K562 (cell line): Measurements from ENCODE around the gene HAPSTR1. TPM values are rescaled to one million over a fixed set of nuclear protein-coding genes. Genes with fewer than 3 reads are reported as not detected.

ENCODE experiments used
- ATF7 ChIP-seq: fragments of 450-650 bp; IDR thresholded peaks from 2 replicates; pipeline ENCODE4 v1.7.1; 2014; ENCODE audit warnings: mild to moderate bottlenecking, moderate library complexity
- BACH1 ChIP-seq: fragments of 200-800 bp; sonication (Bioruptor generic); IDR thresholded peaks from 2 replicates; pipeline ENCODE4 v1.6.1; 2016; ENCODE audit warnings: missing genetic modification characterization, missing compliant biosample characterization
- HCFC1 ChIP-seq: IDR thresholded peaks from 2 replicates; pipeline ENCODE4 v1.6.1; 2012; ENCODE audit warnings: low read depth, low read length, improper control_type of control experiment
- HDAC1 ChIP-seq, 2 experiments: fragments of 450-650 bp; IDR thresholded peaks; 2 replicates each; pipeline ENCODE4 v1.6.1; 2016 to 2017; ENCODE audit warnings: inconsistent platforms in 1 of 2, mild to moderate bottlenecking in 1 of 2, moderate library complexity in 1 of 2
- KDM2B ChIP-seq: fragments of 250-450 bp; sonication (Bioruptor Pico); IDR thresholded peaks from 2 replicates; pipeline ENCODE4 v1.8.0; 2021; ENCODE audit warnings: mild to moderate bottlenecking, moderate library complexity
- MAFG ChIP-seq: fragments of 450-650 bp; conservative IDR thresholded peaks from 2 replicates; pipeline ENCODE4 v1.6.1; 2016; ENCODE audit warnings: missing genetic modification characterization, missing compliant biosample characterization
- ZEB2 ChIP-seq: fragments of 450-650 bp; IDR thresholded peaks from 2 replicates; pipeline ENCODE4 v1.6.1; 2016
- polyA plus RNA-seq, 8 experiments: library from polyadenylated mRNA; depleted of rRNA in 4 of 8; stranded (reverse) in 5 of 8; unstranded in 3 of 8; fragments of >200 nt; fragmentation: Nextera tagmentation in 2 of 8; fragmentation: Illumina TruSeq in 1 of 8; extraction: Ambion mirVana in 2 of 8; extraction: Trizol in 1 of 8; gene quantifications; 2 replicates each; pipeline versions ENCODE4 v1.2.1 to v1.2.3, GENCODE V29; 2011 to 2014; ENCODE audit warnings: inconsistent platforms in 1 of 8, missing spikeins in 1 of 8
- total RNA-seq, 7 experiments: library from RNA; depleted of rRNA in 6 of 7; stranded (reverse); fragments of >200 nt in 6 of 7; fragmentation: Illumina TruSeq in 2 of 7; extraction: Trizol in 2 of 7; gene quantifications; 2 replicates each; pipeline versions ENCODE4 v1.2.1 to v1.2.3, GENCODE V29; 2011 to 2021; ENCODE audit warnings: low replicate concordance in 1 of 7
- TF ChIP-seq, protein P1 (sequence below): sonication (generic); formaldehyde crosslinking; IDR thresholded peaks from 2 replicates; pipeline ENCODE4 v1.8.1; 2023; ENCODE audit warnings: missing genetic modification reagents, mild to moderate bottlenecking, borderline replicate concordance

HAPSTR1 gene
- total and polyA plus RNA-seq, 9 of the 15 experiments (the other 6 are each of a cell fraction or from before 2014, with no cell fraction given) = 10.8 to 67.9 (median 36.5) TPM

GRCh38 chr16:9050102-9050830, 41.2 kb upstream of the HAPSTR1 start (continued):
- TF ChIP-seq HDAC1 (IDR thresholded peaks at IDR 0.05) (peak in 1 of 2 experiments; percentile 39; a peak in 1 of 4 replicates), KDM2B (CRISPR knock-in tag) (no peak), ATF7 (peak; percentile 54), HCFC1 (peak; percentile 19; the same call in 1 of the 2 replicates), MAFG (peak; percentile 94), BACH1 (peak; percentile 50; the same call in 1 of the 2 replicates), ZEB2 (peak; percentile 98)
- TF ChIP-seq, protein P1, sequence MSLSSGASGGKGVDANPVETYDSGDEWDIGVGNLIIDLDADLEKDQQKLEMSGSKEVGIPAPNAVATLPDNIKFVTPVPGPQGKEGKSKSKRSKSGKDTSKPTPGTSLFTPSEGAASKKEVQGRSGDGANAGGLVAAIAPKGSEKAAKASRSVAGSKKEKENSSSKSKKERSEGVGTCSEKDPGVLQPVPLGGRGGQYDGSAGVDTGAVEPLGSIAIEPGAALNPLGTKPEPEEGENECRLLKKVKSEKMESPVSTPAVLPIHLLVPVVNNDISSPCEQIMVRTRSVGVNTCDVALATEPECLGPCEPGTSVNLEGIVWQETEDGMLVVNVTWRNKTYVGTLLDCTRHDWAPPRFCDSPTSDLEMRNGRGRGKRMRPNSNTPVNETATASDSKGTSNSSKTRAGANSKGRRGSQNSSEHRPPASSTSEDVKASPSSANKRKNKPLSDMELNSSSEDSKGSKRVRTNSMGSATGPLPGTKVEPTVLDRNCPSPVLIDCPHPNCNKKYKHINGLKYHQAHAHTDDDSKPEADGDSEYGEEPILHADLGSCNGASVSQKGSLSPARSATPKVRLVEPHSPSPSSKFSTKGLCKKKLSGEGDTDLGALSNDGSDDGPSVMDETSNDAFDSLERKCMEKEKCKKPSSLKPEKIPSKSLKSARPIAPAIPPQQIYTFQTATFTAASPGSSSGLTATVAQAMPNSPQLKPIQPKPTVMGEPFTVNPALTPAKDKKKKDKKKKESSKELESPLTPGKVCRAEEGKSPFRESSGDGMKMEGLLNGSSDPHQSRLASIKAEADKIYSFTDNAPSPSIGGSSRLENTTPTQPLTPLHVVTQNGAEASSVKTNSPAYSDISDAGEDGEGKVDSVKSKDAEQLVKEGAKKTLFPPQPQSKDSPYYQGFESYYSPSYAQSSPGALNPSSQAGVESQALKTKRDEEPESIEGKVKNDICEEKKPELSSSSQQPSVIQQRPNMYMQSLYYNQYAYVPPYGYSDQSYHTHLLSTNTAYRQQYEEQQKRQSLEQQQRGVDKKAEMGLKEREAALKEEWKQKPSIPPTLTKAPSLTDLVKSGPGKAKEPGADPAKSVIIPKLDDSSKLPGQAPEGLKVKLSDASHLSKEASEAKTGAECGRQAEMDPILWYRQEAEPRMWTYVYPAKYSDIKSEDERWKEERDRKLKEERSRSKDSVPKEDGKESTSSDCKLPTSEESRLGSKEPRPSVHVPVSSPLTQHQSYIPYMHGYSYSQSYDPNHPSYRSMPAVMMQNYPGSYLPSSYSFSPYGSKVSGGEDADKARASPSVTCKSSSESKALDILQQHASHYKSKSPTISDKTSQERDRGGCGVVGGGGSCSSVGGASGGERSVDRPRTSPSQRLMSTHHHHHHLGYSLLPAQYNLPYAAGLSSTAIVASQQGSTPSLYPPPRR = no peak
